Osteocyte (in vitro differentiated cells): Measurements from ENCODE around the gene TARP.

Source experiments
- DNase-seq: peaks from one replicate; pipeline ENCODE4 v3.0.0; 2021; ENCODE audit warnings: mixed read lengths; ENCODE audit not compliant: unreplicated experiment; ENCODE audit errors: extremely low spot score
- H3K27ac Mint-ChIP-seq: one replicate; pipeline ENCODE4 v1.8.0; 2021; ENCODE audit warnings: mild to moderate bottlenecking, mixed read lengths; ENCODE audit not compliant: unreplicated experiment
- H3K27me3 Mint-ChIP-seq: one replicate; pipeline ENCODE4 v1.8.0; 2021; ENCODE audit warnings: mixed read lengths; ENCODE audit not compliant: unreplicated experiment
- H3K36me3 Mint-ChIP-seq: one replicate; pipeline ENCODE4 v1.8.0; 2021; ENCODE audit warnings: mixed read lengths; ENCODE audit not compliant: unreplicated experiment
- H3K4me1 Mint-ChIP-seq: one replicate; pipeline ENCODE4 v1.8.0; 2021; ENCODE audit warnings: mixed read lengths; ENCODE audit not compliant: unreplicated experiment
- H3K4me3 Mint-ChIP-seq: one replicate; pipeline ENCODE4 v1.8.0; 2021; ENCODE audit warnings: mild to moderate bottlenecking, moderate library complexity, mixed read lengths; ENCODE audit not compliant: unreplicated experiment
- H3K9me3 Mint-ChIP-seq: one replicate; pipeline ENCODE4 v1.8.0; 2021; ENCODE audit warnings: mixed read lengths; ENCODE audit not compliant: unreplicated experiment
- TF ChIP-seq, protein P1 (sequence below): fragments of 200-600 bp; sonication (generic); IDR thresholded peaks from 2 replicates; pipeline ENCODE4 v1.5.0; 2021; ENCODE audit warnings: antibody characterized with exemption, mild to moderate bottlenecking, moderate library complexity

The TARP gene

DNA sequence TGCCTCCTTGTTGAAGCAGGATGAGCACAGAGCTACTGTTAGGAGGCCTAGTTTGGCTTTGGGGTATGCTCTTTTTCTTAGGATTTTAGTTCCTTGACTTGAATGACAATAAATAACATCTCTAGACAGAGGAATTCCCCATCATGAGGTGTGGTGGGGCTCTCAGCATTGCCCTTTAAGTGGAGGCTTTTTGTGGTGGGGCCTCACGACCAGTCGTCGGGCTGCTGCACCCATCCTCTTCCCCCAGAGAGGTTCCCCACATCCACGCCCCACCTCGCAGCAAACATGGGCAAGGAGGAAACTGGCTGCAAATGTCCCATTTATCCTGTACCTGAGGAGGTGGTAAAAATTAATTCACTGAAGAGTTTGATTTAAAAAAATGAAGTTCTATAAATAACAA, 36.1 kb upstream of the TARP start:
- Mint-ChIP-seq H3K4me3 (no peak overlapping the region), H3K27ac (no peak overlapping the region), H3K36me3 (no peaks in the 10 kb centered on the region), H3K27me3 (peaks cover 9% of the 10 kb centered on the region), H3K4me1 (no peaks in the 10 kb centered on the region), H3K9me3 (no peaks in the 10 kb centered on the region)
- no peak for DNase-seq
- TF ChIP-seq, protein P1, sequence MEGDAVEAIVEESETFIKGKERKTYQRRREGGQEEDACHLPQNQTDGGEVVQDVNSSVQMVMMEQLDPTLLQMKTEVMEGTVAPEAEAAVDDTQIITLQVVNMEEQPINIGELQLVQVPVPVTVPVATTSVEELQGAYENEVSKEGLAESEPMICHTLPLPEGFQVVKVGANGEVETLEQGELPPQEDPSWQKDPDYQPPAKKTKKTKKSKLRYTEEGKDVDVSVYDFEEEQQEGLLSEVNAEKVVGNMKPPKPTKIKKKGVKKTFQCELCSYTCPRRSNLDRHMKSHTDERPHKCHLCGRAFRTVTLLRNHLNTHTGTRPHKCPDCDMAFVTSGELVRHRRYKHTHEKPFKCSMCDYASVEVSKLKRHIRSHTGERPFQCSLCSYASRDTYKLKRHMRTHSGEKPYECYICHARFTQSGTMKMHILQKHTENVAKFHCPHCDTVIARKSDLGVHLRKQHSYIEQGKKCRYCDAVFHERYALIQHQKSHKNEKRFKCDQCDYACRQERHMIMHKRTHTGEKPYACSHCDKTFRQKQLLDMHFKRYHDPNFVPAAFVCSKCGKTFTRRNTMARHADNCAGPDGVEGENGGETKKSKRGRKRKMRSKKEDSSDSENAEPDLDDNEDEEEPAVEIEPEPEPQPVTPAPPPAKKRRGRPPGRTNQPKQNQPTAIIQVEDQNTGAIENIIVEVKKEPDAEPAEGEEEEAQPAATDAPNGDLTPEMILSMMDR, result no peak

DNA sequence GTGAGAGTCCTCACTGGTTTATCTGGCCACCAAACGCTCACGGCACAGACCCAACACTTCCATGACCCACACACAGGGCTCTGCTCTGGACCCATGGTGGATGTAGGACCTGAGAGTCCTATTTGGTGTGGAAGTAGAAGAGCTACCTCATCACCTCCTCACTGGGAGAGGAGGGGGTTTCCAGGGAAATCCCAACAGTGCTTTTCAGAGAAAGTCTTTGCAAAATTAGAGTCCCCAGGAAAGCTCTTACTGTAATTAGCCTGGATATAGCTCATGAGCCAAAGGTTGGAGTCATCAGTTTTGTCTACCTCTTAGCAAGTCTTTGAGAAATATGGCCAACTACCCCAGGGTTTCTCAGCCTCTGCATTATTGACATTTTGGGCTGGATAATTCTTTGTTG, 34.7 kb upstream of the TARP start:
- Mint-ChIP-seq H3K4me1 (no peaks in the 10 kb centered on the region), H3K36me3 (no peaks in the 10 kb centered on the region), H3K4me3 (no peak overlapping the region), H3K9me3 (no peaks in the 10 kb centered on the region), H3K27ac (no peak overlapping the region), H3K27me3 (peaks cover 18% of the 10 kb centered on the region)
- DNase-seq, result no peak
- TF ChIP-seq, protein P1, result no peak

DNA sequence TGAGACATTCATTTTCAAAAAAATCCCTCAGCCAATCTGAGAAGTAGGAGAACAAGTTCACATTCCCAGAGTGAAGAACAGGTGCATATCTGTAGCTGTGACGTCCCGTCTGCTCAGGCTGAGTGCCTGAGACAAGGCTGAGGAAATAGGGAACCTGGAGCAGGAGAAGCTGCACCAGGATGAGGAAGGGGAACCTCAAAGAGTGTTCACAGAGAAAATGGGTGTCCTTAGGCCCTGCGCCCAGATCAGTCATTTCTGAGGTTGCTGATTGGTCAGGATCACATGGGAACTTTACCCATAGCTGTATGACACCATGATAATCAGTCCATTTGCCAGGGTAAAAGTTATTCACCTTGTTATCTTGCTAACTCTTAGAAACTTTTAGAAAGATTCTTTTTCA, 34.2 kb upstream of the TARP start:
- DNase-seq, result no peak
- Mint-ChIP-seq H3K27ac (no peak overlapping the region), H3K9me3 (no peaks in the 10 kb centered on the region)

DNA sequence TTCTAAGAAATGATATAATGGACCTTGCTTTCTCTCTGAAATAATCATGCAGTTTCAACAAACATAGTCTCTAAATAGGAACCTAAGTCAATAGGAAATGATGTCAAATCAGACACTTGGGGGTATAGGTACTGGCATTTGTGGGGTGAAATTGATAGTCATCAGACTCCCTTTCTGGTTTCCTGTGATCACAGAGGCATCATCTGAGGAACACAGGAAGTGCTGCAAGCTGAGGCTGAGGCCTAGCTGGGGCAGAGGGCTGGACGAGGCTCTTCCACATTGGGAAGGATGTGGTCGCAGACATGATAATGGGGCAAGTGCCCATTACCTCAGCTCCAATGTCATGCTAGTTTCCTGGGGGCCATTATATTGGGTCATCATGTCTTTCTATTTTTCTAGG, 33.5 kb upstream of the TARP start:
- Mint-ChIP-seq H3K36me3 (no peaks in the 10 kb centered on the region), H3K9me3 (no peaks in the 10 kb centered on the region), H3K27ac (no peak overlapping the region), H3K27me3 (peaks cover 21% of the 10 kb centered on the region), H3K4me3 (no peak overlapping the region), H3K4me1 (no peaks in the 10 kb centered on the region)
- no peak for DNase-seq
- TF ChIP-seq, protein P1, result no peak

More for the DNA sequence above, 34.2 kb upstream of the TARP start:
- Mint-ChIP-seq H3K4me3 (no peak overlapping the region), H3K27me3 (peaks cover 18% of the 10 kb centered on the region), H3K36me3 (no peaks in the 10 kb centered on the region), H3K4me1 (no peaks in the 10 kb centered on the region)
- TF ChIP-seq, protein P1, result no peak

DNA sequence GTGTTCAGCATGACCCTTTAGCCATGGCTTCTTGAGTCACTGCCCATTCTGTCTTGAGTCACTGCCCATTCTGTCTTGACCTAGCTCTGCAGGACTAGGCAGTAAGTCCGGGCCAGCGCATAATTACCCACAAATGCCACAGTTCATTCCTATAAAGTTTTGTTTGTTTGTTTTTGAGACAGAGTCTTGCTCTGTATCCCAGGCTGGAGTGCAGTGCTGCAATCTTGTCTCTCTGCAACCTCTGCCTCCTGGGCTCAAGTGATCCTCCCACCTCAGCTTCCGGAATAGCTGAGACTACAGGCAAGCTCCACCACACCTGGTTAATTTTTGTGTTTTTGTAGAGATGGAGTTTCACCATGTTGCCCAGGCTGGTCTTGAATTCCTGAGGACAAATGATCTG, 32.7 kb upstream of the TARP start:
- TF ChIP-seq, protein P1, result no peak
- H3K36me3 Mint-ChIP-seq, result no peaks in the 10 kb centered on the region
- no peak overlapping the region for H3K4me3 Mint-ChIP-seq
- DNase-seq, result no peak
- H3K9me3 Mint-ChIP-seq, result no peaks in the 10 kb centered on the region
- no peak overlapping the region for H3K27ac Mint-ChIP-seq
- no peaks in the 10 kb centered on the region for H3K4me1 Mint-ChIP-seq
- peaks cover 26% of the 10 kb centered on the region for H3K27me3 Mint-ChIP-seq
